T-helper 2 cell treated with Interferon-gamma antibody and Interleukin-4, amounts not matched to agents 5 μg/mL and 100 μg/mL, for 36 hours (primary cell): ENCODE results near the gene NUMB.

ENCODE experiments used
- DNase-seq: peaks from one replicate; pipeline ENCODE4 v3.0.0; 2021; ENCODE audit warnings: low spot score
- H3K27ac Mint-ChIP-seq: one replicate; pipeline ENCODE4 v1.8.0; 2021; ENCODE audit warnings: mild to moderate bottlenecking, mixed read lengths
- H3K27me3 Mint-ChIP-seq: one replicate; pipeline ENCODE4 v1.8.0; 2021; ENCODE audit warnings: low read depth, mixed read lengths
- H3K36me3 Mint-ChIP-seq: one replicate; pipeline ENCODE4 v1.8.0; 2021; ENCODE audit warnings: low read depth, mixed read lengths
- H3K4me1 Mint-ChIP-seq: one replicate; pipeline ENCODE4 v1.8.0; 2021; ENCODE audit warnings: low read depth, mixed read lengths
- H3K4me3 Mint-ChIP-seq: one replicate; pipeline ENCODE4 v1.8.0; 2022; ENCODE audit warnings: mild to moderate bottlenecking, moderate library complexity, mixed read lengths
- H3K9me3 Mint-ChIP-seq: one replicate; pipeline ENCODE4 v1.8.0; 2021; ENCODE audit warnings: mixed read lengths

NUMB gene

GRCh38 chr14:73238424-73238852 lies 219.9 kb downstream of the NUMB start:
- no peak for DNase-seq
- H3K4me3 Mint-ChIP-seq: peak overlapping the region; percentile 46
- H3K9me3 Mint-ChIP-seq: no peaks in the 10 kb centered on the region
- peaks cover 83% of the 10 kb centered on the region for H3K27me3 Mint-ChIP-seq
- no peak overlapping the region for H3K27ac Mint-ChIP-seq
- H3K36me3 Mint-ChIP-seq: peaks cover 2% of the 10 kb centered on the region
- peaks cover 12% of the 10 kb centered on the region for H3K4me1 Mint-ChIP-seq

- Mint-ChIP-seq H3K4me3 (peak overlapping the region; percentile 46), H3K36me3 (peaks cover 2% of the 10 kb centered on the region), H3K4me1 (peaks cover 12% of the 10 kb centered on the region), H3K9me3 (no peaks in the 10 kb centered on the region), H3K27ac (no peak overlapping the region), H3K27me3 (peaks cover 80% of the 10 kb centered on the region)
- DNase-seq: no peak
Observed at GRCh38 chr14:73237786-73238423, 220.4 kb downstream of the NUMB start.

GRCh38 chr14:73237219-73237785 lies 221.0 kb downstream of the NUMB start, which contains the start of gene PAPLN:
Gene PAPLN (plus strand): TSS chr14:73237506. CDS start chr14:73239779, 2,273 bp downstream.
- Mint-ChIP-seq H3K36me3 (peaks cover 2% of the 10 kb centered on the region), H3K9me3 (no peaks in the 10 kb centered on the region), H3K27ac (peak within 1 kb of the TSS; percentile 34), H3K4me1 (peaks cover 9% of the 10 kb centered on the region), H3K27me3 (peaks cover 78% of the 10 kb centered on the region), H3K4me3 (peak within 1 kb of the TSS; percentile 60)
- DNase-seq: no peak

DNA sequence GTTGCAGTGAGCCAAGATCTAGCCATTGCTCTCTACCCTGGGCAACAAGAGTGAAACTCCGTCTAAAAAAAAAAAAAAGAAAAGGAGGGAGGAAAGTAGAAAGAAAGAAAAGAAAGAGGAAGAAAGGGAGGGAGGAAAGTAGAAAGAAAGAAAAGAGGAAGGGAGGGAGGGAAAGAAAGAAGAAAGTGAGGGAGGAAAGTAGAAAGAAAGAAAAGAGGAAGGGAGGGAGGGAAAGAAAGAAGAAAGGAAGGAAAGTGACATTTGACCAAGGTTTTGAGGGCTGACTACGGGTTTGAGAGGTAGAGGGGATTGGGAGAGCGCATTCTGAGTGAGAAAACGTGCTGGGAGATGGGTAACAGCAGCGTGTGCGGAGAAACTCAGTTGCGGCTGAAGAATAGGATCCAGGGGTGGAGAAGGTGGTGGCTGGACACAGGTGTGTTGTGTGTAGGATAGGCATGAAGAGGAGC lies 221.6 kb downstream of the NUMB start:
- peaks cover 2% of the 10 kb centered on the region for H3K36me3 Mint-ChIP-seq
- DNase-seq: no peak
- peaks cover 76% of the 10 kb centered on the region for H3K27me3 Mint-ChIP-seq
- no peaks in the 10 kb centered on the region for H3K9me3 Mint-ChIP-seq
- H3K4me1 Mint-ChIP-seq: peaks cover 9% of the 10 kb centered on the region
- H3K27ac Mint-ChIP-seq: peak overlapping the region; percentile 34
- H3K4me3 Mint-ChIP-seq: peak overlapping the region; percentile 60

DNA sequence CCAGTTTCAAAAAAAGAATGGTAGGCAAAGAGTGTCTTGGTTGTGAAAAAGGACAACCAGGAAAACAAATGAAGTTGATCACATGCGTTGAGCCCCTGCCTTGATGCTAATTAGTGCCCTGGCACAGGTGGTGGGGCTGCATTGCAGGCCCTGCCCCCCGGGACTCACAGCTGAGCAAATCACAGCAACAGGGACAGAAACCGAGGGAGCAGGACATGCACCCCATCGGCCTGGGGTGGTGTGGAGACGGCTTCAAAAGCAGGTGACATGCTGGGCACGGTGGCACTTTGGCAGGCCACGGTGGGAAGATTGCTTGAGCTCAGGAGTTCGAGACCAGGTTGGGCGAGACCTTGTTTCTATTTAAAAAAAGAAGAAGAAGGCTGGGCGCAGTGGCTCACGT lies 222.2 kb downstream of the NUMB start:
- Mint-ChIP-seq H3K4me1 (peaks cover 9% of the 10 kb centered on the region), H3K36me3 (peaks cover 2% of the 10 kb centered on the region), H3K9me3 (no peaks in the 10 kb centered on the region), H3K4me3 (peak overlapping the region; percentile 1), H3K27me3 (peaks cover 69% of the 10 kb centered on the region), H3K27ac (no peak overlapping the region)
- DNase-seq: no peak

DNA sequence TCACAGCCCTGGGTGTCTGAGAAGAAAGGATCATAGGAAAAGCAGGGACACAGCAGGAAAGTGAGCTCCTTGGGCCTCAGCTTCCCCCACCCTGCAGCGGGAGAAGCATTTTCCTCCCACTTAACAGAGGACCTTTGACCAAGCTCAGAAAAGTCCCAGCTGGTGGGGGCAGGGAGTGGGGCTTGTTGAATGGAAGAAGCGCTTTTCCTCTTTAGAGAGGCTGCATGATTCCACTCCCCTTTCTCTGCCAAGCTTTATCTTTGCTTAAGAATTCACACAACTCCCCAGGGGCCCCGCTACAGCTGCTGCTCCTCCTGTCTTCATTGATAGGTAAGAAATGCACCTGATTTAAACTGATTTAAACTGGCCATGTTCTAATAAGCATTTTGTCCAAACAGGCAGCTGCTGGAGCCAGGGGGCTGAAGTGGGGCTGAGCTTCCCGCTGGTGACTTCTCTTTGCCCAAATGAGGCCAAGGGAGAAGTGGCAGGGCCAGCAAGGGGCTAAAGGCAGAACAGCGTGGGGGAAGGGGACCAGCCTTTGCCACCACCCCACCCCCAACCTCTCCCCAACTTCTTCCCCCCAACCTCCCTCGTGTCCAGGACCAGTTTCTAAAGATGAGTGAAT lies 222.7 kb downstream of the NUMB start:
- Mint-ChIP-seq H3K36me3 (peaks cover 2% of the 10 kb centered on the region), H3K4me1 (peaks cover 9% of the 10 kb centered on the region), H3K9me3 (no peaks in the 10 kb centered on the region), H3K4me3 (no peak overlapping the region), H3K27ac (no peak overlapping the region), H3K27me3 (peaks cover 64% of the 10 kb centered on the region)
- DNase-seq: no peak

GRCh38 chr14:73234586-73235394 lies 223.6 kb downstream of the NUMB start:
- DNase-seq: no peak
- Mint-ChIP-seq H3K9me3 (no peaks in the 10 kb centered on the region), H3K27me3 (peaks cover 57% of the 10 kb centered on the region), H3K4me1 (peaks cover 9% of the 10 kb centered on the region), H3K27ac (no peak overlapping the region), H3K36me3 (peaks cover 2% of the 10 kb centered on the region), H3K4me3 (no peak overlapping the region)

DNA sequence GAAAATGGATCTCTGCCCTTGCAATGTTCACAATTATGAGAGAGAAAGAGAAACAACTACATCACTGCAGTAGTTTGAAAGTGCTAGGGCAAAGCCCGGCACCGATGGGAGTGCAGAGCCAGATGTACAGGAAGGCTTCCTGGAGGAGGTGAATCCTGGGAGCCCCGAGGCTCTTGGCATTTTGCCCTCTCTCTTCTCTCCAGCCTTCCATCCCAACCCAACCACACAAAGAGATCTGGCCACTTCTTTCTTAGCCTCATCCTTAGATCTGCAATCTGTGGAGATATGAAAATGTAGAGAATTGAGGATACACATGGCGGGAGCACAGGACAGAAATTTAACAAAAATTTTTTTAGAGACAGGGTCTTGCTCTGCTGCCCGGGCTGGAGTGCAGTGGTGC lies 224.3 kb downstream of the NUMB start:
- no peak overlapping the region for H3K27ac Mint-ChIP-seq
- DNase-seq: no peak
- peaks cover 51% of the 10 kb centered on the region for H3K27me3 Mint-ChIP-seq
- H3K36me3 Mint-ChIP-seq: peaks cover 2% of the 10 kb centered on the region
- no peak overlapping the region for H3K4me3 Mint-ChIP-seq
- peaks cover 9% of the 10 kb centered on the region for H3K4me1 Mint-ChIP-seq
- no peaks in the 10 kb centered on the region for H3K9me3 Mint-ChIP-seq

- Mint-ChIP-seq H3K9me3 (no peaks in the 10 kb centered on the region), H3K4me3 (no peak overlapping the region), H3K27me3 (peaks cover 46% of the 10 kb centered on the region), H3K4me1 (peaks cover 9% of the 10 kb centered on the region), H3K36me3 (peaks cover 2% of the 10 kb centered on the region), H3K27ac (no peak overlapping the region)
- DNase-seq: no peak
Observed at GRCh38 chr14:73233564-73233963, 224.8 kb downstream of the NUMB start.

DNA sequence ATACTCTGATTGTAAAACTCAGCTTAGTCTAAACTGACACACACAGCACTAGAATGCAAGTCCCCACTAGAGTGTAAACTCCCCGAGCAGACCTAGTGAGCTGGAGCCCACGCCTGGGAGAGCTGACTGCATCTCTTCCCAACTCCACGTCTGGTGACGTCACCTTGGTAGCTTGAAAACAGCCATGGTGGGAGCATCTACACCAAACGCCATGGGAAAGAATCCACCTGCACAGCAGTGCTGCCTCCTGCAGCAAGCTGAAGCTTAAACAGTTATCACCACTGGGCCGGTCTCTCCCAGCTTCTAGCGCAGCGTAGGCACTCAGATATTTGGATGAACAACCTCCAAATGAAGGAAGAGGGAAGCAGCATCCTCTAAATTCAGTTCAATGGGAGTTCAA lies 225.4 kb downstream of the NUMB start:
- Mint-ChIP-seq H3K4me3 (no peak overlapping the region), H3K4me1 (peaks cover 6% of the 10 kb centered on the region), H3K9me3 (no peaks in the 10 kb centered on the region), H3K36me3 (peaks cover 2% of the 10 kb centered on the region), H3K27ac (no peak overlapping the region), H3K27me3 (peaks cover 42% of the 10 kb centered on the region)
- DNase-seq: no peak

DNA sequence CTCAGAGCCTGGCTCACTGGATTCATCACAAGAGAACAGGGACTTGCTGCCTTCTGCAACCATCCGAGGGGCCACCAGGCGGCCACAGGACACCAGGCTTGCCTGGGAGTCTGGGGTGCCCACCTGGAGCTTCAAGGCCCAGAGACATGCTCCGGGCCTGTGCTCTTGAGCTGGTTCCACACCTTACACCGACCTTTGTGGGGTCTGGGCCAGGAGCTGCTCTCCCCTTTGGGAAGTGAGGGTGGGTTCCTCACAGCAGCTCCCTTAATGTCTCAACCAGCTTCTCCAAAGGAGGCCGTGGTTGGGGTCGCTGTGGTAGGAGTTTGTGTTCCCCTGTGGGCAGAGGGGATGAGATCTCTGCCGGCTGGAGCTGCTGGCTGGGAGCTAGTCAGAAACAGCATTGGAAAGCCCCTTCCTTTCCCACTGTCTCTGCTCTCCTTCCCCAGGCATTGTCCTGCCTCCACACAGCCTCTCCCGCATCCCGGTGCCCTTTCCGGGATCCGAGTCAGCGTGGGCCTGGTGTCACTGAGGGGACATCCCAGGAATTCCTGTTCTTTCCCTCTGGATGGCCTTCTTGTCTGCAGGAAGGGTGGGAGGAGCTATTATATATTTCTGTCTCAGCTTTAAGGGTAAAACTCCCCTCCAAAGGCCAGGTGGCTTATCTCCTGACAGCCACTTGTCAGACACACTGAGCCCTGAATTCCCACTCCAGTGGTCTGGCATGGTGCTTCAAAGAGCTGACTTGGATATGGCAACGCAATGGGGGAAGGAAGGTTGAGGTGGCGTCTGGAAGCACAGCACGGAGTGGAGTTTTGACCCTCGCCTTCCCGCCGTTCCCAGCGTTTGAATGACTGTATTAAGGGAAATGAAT lies 226.1 kb downstream of the NUMB start:
- peaks cover 6% of the 10 kb centered on the region for H3K4me1 Mint-ChIP-seq
- H3K27ac Mint-ChIP-seq: no peak overlapping the region
- peaks cover 42% of the 10 kb centered on the region for H3K27me3 Mint-ChIP-seq
- H3K4me3 Mint-ChIP-seq: no peak overlapping the region
- H3K9me3 Mint-ChIP-seq: no peaks in the 10 kb centered on the region
- H3K36me3 Mint-ChIP-seq: peaks cover 2% of the 10 kb centered on the region
- no peak for DNase-seq

DNA sequence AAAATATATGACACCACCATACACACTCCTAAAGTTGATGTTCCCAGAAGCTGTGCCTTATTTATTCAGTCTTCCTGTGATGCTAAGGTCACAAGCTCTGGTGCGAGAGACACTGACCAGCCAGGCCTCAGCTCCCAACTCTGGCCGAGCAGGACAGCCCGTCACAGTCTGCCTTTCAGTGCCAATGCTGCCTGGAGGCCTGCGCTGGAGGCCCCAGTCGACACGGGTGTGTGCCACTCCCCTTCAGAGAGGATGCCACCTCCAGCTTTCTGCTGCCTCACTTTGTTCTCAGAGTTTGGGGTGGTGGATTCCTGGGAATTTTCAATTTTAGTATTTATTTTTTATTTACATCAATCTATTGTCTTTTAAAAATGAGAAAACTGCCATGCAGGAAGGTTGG lies 228.3 kb downstream of the NUMB start:
- H3K4me3 Mint-ChIP-seq: no peak overlapping the region
- peaks cover 2% of the 10 kb centered on the region for H3K36me3 Mint-ChIP-seq
- no peaks in the 10 kb centered on the region for H3K4me1 Mint-ChIP-seq
- H3K9me3 Mint-ChIP-seq: no peaks in the 10 kb centered on the region
- H3K27me3 Mint-ChIP-seq: peaks cover 20% of the 10 kb centered on the region
- DNase-seq: no peak
- H3K27ac Mint-ChIP-seq: no peak overlapping the region
